Left lobe of liver (tissue), 2 donors: ENCODE measurements around the gene KIAA1755. TPM values are rescaled to one million over a fixed set of nuclear protein-coding genes. Genes with fewer than 3 reads are reported as not detected.
"Not testable (repeated sequence)": the region's sequence is repeated elsewhere in the genome, so short reads cannot be mapped to it uniquely, and the experiment has no call there.

Source experiments
- ATAC-seq: fragments of 200-7000 bp; cut with Tn5 transposase; one replicate; pipeline ENCODE4 v1.9.1; 2020; ENCODE audit warnings: mild to moderate bottlenecking, moderate library complexity
- DNase-seq: peaks from one replicate; pipeline ENCODE4 v3.0.0-alpha.2; 2020; ENCODE audit warnings: low spot score
- total RNA-seq: library from RNA; stranded (reverse); gene quantifications from one replicate; pipeline ENCODE4 v1.2.1, GENCODE V29; 2021
- donor health status: DM: no; HTN: no; CAD: no; lungs with moderate emphysema.
- donor health status: DM: no; HTN: yes; CAD: no.

KIAA1755 gene
- total RNA-seq, 1 donor from 2014 or later: 2.7 TPM

DNA sequence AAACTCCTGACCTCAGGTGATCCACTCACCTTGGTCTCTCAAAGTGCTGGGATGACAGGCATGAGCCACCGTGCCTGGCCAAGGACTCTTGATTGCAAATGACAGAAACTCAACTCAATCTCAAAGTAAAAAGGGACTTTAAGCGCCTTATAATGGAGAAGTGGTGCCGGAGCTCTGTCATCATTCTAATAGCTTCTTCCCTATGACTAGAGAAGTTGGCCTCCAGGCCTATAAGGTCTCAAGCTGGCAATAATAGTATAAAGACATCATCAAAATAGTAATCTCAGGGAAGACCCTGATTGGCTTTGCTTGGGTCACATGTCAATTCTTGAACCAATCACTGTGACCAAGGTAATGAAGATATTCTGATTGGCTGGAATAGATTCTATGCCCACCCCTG, 8.5 kb upstream of the KIAA1755 start:
- ATAC-seq (no peak), DNase-seq (no peak)

DNA sequence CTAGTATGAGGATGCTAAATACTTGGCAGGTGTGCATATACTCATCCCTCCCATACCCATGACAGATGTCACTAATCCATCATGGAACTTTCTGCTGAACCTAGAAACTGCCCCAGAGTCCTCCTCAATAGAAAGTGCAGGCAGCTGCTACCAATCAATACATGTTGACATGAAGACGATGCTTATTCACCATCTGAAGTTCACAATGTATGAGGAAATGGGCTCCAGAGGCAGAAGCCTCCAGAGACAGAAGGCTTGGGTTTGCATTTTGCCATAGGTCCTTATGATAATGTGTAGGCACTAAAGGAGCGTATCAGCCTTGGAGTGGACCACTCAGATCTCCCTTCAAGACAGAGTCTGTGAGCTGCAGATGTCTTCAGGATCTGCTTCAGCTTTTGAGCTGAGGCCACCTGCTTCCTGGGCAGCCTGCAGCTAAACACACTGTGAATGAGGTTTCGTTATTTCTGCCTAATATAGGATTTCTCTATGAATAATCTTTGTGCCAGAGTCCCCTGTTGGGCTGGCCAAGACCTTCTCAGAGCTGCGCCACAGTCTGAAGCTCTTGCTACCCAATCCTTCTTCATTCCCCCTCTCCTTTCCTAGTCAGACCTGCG, 7.5 kb upstream of the KIAA1755 start:
- ATAC-seq (no peak), DNase-seq (no peak)

- DNase-seq: no peak
- no peak for ATAC-seq
Measured at GRCh38 chr20:38267296-38267695, 6.8 kb upstream of the KIAA1755 start.

DNA sequence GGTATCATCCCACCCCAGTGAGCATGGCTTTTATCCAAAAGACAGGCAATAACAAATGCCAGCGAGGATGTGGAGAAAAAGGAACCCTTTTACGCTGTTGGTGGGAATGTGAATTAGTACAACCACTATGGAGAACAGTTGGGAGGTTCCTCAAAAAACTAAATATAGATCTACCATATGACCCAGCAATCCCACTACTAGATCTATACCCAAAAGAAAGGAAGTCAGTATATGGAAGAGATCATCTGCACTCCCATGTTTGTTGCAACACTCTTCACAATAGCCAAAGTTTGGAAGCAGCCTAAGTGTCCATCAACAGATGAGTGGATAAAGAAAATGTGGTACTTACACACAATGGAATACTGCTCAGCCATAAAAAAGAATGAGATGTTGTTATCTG, 5.9 kb upstream of the KIAA1755 start:
- ATAC-seq (no peak), DNase-seq (no peak)

- no peak for DNase-seq
- ATAC-seq: no peak
Measured at GRCh38 chr20:38262931-38263330, 2.4 kb upstream of the KIAA1755 start.

DNA sequence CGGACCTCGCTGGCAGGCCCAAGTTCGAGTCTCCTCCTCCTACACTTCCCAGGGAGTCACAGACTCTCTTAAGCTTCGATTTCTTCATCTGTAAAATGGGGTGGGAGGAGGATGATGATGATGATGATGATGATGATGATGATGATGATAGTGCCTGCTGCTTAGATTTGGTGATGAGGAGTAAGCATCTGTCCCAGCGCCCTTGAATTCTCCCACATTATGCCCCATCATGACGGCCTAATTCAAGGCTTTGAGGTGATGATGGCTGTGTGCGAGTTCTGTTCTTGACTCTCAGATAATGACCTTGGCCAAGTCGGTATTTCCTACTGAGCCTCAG, 487 bp upstream of the KIAA1755 start:
- DNase-seq (no peak), ATAC-seq (no peak)

DNA sequence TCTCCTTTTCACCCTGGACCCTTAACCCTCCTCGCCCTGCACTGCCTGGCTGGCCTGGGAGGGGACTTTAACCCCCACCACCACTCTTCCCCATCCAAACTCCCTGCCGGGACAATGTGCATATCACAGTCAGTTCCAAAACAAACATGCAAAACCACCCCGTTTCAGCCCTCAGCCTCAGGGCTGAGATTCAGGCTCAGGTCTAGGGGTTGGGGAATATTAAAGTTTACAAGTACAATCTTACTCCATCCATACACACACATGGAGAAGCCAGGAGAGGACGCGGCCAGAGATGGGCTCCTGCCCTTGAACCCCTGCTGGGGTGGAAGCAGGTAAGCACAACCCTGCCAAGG, 534 bp downstream of the KIAA1755 start:
- peak; percentile 86 for ATAC-seq
- peak; percentile 66 for DNase-seq

DNA sequence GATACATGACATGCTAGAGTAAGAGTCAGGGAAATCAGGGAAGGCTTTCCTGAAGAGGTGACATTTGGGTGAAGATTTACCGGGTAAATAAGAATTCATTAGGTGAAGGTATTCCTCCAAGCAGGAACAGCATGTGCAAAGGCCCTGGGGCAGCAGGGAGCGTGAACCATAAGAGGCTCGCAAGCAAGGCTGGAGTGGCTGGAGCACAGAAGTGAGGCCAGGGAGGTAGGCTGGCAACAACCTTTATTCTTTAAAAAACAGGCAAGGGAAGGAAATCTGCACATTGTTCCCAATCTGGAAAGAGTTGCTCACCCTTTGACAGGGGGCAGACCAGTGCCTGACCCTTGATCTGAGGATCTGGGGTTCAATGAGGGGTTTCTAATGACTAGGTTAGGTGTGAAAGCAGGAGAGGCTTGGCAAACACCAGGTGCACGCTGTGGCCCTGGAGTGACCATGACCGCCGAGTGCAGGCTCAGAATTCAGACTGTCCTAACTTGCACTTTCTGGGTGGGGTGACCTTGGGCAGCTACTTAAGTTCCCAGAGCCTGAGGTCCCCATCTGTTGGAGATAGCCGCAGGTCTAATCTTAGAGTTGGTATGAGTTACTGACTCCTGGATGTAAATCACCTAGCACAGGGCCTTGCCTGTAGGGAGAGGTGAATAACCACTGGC, 1.9 kb downstream of the KIAA1755 start:
- DNase-seq: no peak
- no peak for ATAC-seq

- ATAC-seq (no peak), DNase-seq (no peak)
Measured at GRCh38 chr20:38256966-38257365, 3.6 kb downstream of the KIAA1755 start.

GRCh38 chr20:38256021-38256420, 4.5 kb downstream of the KIAA1755 start:
- no peak for DNase-seq
- ATAC-seq: no peak

DNA sequence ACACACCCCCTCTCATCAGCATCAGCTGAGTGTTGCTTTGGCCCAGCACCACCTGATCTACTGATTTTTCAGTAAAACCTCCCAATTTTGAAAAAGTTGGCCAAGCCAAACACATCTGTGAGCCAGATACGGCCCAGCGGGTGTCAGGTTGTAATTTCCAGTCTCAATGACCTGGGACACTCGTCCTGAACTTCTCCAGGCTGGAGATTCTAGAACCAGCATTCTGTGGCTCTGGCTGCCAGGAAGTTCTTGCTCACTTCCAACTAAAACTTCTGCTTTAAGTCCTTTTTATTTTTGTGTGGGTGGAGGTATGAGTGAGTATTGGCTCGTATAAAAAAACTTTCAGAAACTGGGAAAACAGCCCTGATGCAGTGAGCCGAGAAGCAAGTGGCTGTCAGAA, 5.1 kb downstream of the KIAA1755 start:
- ATAC-seq (no peak), DNase-seq (no peak)

- not testable (repeated sequence) for DNase-seq, ATAC-seq
Measured at GRCh38 chr20:38254621-38255020, 5.9 kb downstream of the KIAA1755 start.

- no peak for DNase-seq
Measured at GRCh38 chr20:38253571-38253970, 7.0 kb downstream of the KIAA1755 start.

DNA sequence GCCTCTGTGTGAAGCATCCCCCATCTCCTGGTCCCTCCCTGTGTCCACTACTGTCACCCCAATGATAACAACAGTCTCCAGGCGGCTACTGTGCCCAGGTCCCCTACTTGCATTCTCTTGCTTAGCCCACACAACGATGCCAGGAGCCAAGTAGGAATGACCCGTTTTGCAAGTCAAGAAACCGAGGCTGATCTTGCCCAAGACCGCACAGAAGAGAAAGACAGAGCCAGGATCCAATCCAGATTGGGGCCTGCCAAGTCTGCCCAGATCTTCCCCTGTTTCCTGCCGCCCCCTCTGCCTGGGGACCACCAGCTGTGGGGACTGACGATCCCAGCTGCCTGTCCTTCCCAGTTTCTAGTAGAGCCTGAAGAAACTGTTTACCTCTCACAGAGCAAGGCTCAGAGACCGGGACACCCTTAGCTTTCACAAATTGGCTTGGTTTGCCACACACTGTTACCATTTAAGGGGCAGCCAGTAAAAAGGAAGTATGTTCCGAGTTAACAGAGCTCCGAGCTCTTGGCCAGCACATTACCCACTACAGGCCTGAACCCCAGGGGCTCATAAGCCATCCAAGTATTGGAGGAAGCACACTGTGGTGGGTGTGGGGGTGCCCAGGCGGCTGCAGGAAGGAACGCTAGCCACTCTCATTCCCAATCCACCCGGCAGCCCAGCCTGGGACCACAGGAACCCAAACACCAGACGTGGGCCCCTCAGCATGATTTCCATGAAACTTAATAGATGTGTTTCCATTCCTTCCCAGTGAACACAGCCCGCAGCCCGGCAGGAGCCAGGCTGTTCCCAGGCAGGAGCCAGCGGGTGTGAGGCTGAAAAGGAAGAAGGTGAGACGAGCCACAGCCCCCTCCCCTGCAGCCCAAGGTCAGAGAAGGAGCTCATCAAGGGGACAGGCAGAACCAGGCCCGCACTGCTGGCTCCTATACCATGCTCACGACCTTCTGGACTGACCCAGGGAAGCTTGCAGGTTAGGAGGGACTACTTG, 7.9 kb downstream of the KIAA1755 start:
- ATAC-seq (no peak), DNase-seq (no peak)

More at GRCh38 chr20:38253571-38253970, 7.0 kb downstream of the KIAA1755 start:
- ATAC-seq: no peak

DNA sequence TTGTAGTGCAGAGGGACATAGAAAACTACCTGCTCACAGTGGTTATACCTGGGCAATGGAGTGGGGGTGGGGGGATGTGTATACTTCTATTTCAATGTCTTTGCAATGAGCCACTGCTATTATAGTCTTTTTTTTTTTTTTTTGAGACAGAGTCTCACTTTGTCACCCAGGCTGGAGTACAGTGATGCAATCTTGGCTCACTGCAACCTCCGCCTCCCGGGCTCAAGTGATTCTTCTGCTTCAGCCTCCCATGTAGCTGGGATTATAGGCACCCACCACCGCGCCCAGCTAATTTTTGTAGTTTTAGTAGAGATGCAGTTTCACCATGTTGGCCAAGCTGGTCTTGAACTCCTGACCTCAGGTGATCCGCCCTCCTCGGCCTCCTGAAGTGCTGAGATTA, 9.1 kb downstream of the KIAA1755 start:
- not testable (repeated sequence) for ATAC-seq, DNase-seq

- DNase-seq (no peak), ATAC-seq (no peak)
Measured at GRCh38 chr20:38250609-38251008, 9.9 kb downstream of the KIAA1755 start.

DNA sequence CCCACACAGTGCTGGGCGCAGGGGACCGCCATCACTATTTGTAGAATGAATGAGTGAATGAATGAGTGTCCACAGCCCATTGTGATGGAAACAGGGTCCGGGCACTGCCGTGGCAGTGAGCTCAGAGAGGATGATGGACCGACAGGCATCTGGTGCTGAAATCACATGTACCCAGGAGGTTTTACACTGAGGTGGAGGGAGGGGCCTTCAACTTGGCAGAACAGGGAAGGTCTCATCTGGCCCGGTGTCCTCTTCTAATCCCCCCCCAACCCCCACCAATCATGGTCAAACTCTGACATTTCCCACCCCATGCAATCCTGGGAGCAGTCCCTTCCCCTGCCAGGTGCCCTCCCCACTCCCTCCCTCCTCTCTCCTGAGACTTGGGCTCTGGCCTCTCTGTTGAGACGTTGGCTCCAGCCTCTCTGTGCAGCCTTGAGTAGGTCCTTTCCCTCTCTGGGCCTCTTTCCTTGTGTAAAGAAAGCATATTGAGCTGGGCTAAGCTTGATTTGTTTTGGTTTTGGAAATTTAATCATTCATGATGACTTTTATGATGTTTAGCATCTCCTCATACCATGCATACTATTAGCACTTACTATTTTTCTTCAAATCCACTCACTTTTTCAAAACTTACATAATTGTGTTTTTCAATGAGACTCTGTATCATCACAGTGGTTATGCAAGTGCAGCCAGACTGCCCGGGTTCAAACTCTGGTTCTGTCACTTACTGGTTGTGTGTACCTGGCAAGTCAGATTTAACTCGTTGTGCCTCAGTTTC, 10.8 kb downstream of the KIAA1755 start:
- ATAC-seq (no peak), DNase-seq (no peak)

GRCh38 chr20:38248133-38248532, 12.4 kb downstream of the KIAA1755 start:
- DNase-seq (no peak), ATAC-seq (no peak)

- ATAC-seq, DNase-seq: not testable (repeated sequence)
Measured at GRCh38 chr20:38247725-38248124, 12.8 kb downstream of the KIAA1755 start.

DNA sequence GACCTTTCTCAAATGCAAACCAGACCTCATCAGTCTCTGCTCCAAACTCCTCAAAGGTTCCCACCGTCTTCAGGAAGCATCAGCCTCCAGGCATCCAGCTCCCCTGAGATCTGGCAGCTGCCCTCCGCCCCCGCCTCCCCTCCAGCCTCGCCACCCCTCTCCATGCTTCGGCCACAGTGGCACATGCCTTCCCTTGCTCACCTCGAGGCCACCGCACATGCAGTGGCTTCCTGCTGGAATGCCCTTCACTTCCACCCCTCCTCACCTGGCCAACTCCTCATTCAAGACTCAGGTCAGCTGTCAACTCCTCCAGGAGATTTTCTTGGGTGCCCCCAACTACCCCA, 13.4 kb downstream of the KIAA1755 start:
- ATAC-seq: no peak

More for the DNA sequence above, 13.4 kb downstream of the KIAA1755 start:
- DNase-seq: no peak
